Measurements from ENCODE around the gene SBF2.

DNA sequence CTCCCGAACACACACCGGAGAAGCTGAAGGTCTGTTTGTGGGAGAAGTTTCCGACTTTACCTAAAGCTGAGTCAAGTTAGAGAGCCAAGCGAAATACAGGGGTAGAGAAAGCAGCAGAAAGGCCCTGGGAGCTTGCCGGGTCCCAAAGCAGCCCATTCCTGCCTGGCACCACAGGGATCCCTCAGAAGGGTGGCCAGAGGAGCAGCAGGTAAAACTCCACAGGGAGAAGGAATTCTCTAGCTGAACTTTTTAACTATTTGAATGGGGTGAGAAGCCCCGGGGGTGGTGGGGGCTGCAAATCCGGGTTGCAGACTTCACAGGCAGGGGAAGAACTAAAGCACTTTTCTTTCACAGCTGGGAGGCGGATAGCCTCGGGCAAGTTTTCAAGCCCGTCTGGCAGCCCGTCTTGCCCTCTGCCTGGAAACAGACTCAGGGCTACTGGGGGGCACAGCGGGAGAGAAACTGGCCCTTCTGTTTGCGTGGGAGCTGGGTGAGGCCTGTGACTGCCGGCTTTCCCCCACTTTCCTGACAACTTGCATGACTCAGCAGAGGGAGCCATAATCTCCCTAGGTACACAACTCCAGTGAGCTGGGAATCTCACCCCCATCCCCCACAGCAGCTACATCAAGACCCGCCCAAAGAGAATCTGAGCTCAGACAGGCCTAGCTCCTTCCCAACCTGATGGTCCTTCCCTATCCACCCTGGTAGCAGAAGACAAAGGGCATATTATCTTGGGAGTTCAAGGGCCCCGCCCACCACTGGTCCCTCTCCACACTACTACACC is 311.0 kb downstream of the SBF2 start:
- TF ChIP-seq, protein P1, sequence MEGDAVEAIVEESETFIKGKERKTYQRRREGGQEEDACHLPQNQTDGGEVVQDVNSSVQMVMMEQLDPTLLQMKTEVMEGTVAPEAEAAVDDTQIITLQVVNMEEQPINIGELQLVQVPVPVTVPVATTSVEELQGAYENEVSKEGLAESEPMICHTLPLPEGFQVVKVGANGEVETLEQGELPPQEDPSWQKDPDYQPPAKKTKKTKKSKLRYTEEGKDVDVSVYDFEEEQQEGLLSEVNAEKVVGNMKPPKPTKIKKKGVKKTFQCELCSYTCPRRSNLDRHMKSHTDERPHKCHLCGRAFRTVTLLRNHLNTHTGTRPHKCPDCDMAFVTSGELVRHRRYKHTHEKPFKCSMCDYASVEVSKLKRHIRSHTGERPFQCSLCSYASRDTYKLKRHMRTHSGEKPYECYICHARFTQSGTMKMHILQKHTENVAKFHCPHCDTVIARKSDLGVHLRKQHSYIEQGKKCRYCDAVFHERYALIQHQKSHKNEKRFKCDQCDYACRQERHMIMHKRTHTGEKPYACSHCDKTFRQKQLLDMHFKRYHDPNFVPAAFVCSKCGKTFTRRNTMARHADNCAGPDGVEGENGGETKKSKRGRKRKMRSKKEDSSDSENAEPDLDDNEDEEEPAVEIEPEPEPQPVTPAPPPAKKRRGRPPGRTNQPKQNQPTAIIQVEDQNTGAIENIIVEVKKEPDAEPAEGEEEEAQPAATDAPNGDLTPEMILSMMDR (IDR thresholded peaks at IDR 0.05): no peak
- no peak for TF ChIP-seq EZH2 (IDR thresholded peaks at IDR 0.05; ENCODE audit: borderline replicate concordance, insufficient read depth, low read depth, low read length, poor library complexity, severe bottlenecking)

Data from B cell (primary cell).